GM19023 (cell line): ENCODE data around the gene MRPL2.
"Not testable (repeated sequence)": the region's sequence is repeated elsewhere in the genome, so short reads cannot be mapped to it uniquely, and the experiment has no call there.

ENCODE experiments used
- ATAC-seq: cut with Tn5 transposase; IDR thresholded peaks from one replicate; pipeline ENCODE4 v1.9.1; 2021; ENCODE audit warnings: mild to moderate bottlenecking, moderate library complexity; ENCODE audit not compliant: unreplicated experiment

MRPL2 gene

DNA sequence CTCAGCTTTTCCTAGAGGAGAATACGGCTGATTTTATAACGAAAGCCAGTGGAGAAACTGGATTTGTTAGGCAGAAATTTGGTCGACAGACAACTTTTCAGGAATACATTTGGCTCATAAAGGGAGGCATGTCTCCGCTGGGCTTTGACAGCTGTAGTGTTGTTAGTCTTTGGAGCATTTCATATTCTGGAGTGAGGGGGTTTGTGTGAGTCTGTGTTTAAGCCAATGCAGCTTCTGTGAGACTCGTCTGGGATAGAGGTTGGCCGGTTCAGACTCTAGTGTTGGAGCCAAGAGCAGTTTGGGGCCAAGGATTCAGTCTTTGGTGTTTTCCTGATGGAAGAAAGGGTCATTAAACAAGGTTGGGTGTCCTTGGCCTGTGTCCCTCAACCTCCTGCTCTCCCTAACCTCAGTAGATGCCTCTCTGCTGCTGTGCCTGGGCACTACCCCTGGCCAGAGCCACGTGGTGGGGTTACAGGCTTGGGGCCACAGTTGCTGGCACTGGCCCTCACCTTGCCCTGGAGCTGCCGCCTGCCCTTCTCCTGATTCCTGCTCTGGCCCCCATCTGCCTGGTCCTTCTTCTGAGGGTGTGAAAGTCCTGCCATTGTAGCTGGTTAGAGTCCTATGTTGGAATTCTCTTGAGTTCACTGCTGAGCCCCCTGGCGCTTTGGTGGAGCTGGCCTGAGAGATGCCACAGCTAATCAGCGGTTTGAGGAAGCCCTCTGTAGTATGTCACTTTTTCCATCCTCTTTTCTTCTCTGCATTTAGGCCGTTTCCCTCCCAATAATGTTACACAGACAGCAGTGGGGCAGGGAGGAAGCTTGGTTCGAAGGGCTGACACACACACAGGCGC, 23.8 kb upstream of the MRPL2 start:
- no peak for ATAC-seq

DNA sequence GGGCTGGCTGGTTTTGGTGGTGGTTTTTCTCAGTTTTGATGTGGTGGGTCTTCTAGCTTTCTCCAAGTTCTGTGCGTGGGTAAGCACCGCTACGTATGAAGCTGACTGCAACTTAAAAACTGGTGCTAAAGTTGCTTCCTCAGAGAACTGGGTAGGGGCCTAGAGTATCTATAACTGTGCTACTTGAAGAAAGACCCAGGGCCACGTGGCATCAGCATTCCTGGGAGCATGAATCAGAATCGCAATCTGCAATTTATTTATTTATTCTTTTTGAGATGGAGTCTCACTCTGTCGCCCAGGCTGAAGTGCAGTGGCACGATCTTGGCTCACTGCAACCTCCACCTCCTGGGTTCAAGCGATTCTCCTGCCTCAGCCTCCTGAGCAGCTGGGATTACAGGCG, 22.7 kb upstream of the MRPL2 start:
- not testable (repeated sequence) for ATAC-seq

DNA sequence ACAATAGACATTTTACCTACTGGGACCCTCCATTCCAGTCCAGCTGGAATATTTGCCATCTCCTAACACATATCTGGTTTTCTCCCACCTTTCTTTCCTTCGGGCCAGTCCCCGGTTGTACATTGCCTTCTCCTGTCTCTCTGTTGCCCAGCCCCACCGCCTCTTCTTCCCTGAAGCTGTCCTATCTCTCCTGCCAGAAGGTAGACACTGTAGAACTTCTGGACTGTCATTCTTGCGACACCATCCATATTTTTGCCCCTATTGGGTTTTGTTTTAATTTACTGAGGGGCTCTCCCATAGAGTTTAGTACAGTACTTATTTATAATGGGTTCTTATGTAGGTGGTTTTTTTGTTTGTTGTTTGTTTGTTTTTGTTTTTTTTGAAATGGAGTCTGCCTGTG, 21.8 kb upstream of the MRPL2 start:
- no peak for ATAC-seq

GRCh38 chr6:43078691-43079090, 19.5 kb upstream of the MRPL2 start:
- ATAC-seq: no peak

DNA sequence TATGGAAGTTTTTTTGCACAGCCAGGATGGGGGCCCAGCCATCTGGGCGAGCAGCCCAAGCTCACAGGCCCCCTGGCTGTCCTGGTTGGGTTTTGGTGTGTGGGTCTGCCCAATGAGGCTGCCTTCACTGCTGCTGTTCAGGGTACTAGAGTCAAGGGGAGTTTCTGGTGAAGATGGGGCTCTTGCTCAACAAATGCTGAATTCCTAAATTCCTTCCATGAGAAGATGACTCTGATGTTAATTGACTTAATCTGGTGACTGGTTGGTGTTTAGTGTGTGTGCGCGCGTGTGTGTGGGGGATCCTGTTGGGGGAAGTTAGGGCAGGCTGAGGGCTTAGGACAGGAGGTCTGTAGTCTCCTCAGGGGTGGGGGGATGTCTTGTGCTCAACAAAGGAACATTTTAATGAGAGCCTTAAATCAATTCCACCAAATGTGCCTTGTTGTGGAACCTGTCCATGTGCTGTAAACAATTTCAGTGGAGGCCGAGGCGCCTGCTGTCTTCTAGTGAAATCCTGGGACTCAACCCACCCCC, 18.8 kb upstream of the MRPL2 start:
- no peak for ATAC-seq

DNA sequence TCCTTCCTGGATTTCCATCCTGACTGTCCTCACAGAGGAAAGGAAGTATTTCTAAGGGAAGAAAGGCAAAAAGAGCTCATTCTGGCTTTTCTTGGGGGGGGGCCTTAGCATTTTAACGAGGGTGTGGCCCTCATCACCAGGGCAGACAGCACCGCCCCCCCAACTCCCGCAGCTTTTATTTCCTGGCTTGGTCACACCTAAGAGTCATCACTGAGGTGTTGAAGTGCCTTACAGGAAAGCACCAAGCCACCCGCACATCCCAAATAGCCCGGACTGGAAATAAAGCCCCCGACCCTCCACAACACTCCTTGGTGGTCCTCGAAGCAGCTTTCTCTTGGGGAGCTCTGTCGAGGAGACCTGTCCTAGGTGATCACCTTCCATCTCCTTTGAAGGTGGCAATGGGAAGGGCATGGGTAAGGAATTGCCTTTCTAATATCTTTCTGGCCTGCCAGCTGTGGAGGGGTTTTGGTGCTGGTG, 18.1 kb upstream of the MRPL2 start:
- ATAC-seq: no peak

GRCh38 chr6:43076464-43077332, 17.5 kb upstream of the MRPL2 start:
- ATAC-seq: no peak

DNA sequence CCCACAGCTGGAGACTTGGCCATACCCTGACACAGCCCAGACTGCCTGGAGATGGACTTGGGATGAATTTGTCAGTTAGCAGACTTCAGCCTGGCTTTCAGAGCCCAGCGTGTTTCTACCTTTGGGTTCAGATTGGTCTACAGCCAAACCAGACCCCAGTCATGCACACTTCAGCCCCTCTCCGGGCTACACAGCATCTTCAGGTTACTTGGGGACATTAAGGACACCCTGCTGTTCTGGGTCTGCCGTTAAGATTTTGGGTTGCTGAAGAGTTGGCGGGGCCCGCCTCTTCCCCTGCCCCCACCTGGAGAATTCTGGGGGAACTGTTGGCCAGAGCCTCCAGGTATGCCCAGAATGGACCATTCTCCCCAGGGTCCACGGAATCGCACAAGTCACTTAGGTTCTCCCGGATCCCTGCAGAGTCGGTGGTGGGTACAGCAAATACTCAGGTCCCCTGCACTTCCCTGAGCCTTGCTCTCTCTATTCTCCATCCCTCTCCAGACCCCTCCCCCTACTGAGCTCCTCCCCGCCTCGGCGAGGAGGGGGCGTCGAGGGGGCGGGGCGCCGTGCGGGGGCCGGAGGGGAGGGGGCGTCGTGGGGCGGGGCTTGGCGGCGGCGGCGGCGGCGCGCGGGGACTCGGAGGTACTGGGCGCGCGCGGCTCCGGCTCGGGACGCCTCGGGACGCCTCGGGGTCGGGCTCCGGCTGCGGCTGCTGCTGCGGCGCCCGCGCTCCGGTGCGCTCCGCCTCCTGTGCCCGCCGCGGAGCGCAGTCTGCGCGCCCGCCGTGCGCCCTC, 16.6 kb upstream of the MRPL2 start, which contains the start of gene PTK7:
PTK7 (plus strand) TSS at position 645 of the 794 bp plus-strand sequence. CDS start 175 bp downstream, outside the sequence.
- ATAC-seq: no peak

GRCh38 chr6:43074847-43075669, 15.8 kb upstream of the MRPL2 start:
- ATAC-seq: no peak

- no peak for ATAC-seq
Observed at GRCh38 chr6:43070028-43070632, 10.9 kb upstream of the MRPL2 start.

DNA sequence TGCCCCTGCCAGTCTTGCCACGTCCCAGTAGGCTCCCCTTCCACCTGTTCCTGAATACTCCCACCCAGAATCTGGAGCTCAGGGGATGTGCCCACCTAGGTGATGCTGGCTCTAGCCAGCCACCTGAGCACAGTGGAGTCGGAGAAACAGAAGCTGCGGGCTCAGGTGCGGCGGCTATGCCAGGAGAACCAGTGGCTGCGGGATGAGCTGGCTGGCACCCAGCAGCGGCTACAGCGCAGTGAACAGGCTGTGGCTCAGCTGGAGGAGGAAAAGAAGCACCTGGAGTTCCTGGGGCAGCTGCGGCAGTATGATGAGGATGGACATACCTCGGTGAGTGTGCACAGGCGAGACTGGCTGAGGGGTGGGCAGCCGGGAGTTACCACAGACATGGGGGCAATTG, 3.6 kb upstream of the MRPL2 start:
- ATAC-seq: no peak

DNA sequence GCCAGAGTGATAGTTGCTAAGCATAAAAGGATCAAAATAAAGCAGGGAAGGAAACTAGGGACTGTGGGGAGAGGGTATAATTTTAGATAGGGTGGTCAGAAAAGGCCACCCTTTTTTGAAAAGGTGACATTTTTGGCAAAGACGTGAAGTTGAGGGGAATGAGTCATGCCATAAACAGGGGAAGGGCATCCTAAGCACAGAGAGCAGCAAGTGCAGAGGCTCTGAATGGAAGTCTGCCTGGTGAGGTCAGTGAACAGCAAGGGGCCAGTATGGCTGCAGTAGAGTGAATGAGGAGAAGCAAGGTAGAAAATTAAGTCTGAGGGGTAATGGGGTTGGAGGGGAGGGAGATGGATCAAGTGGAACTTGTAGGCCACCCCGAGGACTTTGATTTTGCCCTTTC, 2.6 kb upstream of the MRPL2 start:
- ATAC-seq: no peak

GRCh38 chr6:43060755-43061633, 1.8 kb upstream of the MRPL2 start:
- ATAC-seq: no peak

GRCh38 chr6:43060034-43060754, 960 bp upstream of the MRPL2 start:
- ATAC-seq: no peak

DNA sequence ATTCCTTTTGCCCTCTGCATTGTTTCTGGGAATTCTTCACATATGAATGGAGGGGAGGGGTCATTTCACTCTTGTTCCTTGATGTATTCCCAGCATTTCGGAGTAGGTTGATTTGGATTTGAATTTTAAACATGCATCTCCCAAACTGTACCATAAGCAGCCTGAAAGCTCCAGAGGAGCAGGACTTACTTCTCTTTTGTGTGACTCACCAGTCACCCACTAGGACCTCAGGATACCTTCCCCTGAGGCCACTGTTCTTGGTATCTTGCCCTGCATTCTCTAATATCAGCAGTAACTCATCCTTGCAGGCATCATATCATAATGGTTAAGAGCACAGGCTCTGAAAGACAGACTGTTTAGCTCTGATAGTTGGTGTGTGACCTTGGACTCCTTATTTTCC, 703 bp downstream of the MRPL2 start:
- ATAC-seq: no peak

DNA sequence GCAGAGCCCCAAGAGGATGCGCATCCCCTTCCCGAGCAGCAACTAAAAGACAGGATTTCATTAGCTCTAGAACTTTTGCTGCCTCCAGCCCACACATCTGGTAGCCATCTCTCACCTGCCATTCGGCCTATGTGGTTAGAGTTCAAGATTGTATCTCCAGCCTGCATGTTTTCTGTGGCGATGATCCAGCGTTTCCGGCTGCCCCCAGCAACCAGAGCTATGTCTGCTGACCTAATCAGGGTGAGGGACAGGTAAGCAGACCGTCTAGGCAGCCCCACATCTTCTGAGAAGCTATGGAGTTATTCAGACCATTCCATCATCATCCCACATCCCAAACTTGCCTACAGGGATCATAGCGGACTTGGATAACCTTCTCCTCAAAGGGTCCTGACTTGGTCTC, 3.3 kb downstream of the MRPL2 start:
- no peak for ATAC-seq

DNA sequence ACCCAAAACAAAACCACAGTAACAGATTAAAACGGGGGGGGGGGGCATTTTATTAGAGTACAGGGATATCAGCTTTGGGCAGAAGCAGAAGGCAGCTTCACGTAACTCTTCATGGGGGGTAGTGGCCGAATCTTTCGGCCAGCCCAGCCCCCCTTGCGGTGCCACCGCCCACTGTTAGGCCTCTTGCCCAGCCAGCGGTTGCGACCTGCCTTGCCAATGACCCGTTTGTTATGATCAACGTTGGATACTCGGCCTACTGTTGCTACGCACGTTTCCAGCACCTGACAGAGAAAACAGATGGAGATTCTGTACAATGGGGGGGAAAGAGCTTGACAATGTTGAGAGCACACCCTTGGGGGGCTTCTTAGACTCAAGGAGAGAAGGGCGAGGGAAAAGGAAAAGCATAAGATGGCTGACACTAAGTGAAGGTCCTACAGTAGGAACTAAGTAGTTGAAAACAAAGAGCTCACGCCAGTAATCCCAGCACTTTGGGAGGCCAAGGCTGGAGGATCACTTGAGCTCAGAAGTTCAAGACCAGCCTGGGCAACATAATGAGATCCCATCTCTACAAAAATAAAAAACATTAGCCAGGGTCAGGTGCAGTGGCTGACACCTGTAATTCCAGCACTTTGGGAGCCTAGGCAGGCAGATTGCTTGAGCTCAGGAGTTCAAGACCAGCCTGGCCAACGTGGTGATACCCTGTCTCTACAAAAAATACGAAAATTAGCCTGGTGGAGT, 4.9 kb downstream of the MRPL2 start:
- no peak for ATAC-seq
